Testis (tissue), 3 donors: ENCODE data around the gene VSIG10L2. TPM values are rescaled to one million over a fixed set of nuclear protein-coding genes. Genes with fewer than 3 reads are reported as not detected.

Source experiments
- DNase-seq: peaks from one replicate; pipeline ENCODE4 v3.0.0-alpha.2; 2019
- H3K27ac ChIP-seq, 2 donors: fragments of 200-600 bp; sonication (generic); one replicate each; pipeline ENCODE4 v1.5.1; 2019
- H3K27me3 ChIP-seq: fragments of 200-600 bp; sonication (generic); one replicate; pipeline ENCODE4 v1.5.1; 2019
- H3K36me3 ChIP-seq: fragments of 200-600 bp; sonication (generic); one replicate; pipeline ENCODE4 v1.5.1; 2017; ENCODE audit warnings: low read depth; ENCODE audit errors: missing control alignments
- H3K4me1 ChIP-seq: fragments of 200-600 bp; sonication (generic); one replicate; pipeline ENCODE4 v1.5.1; 2019
- H3K4me3 ChIP-seq, 2 donors: fragments of 200-600 bp; sonication (generic); one replicate each; pipeline ENCODE4 v1.5.1; 2017 to 2019
- H3K9me3 ChIP-seq: fragments of 200-600 bp; sonication (generic); one replicate; pipeline ENCODE4 v1.5.1; 2017
- POLR2A ChIP-seq: fragments of 450-650 bp; IDR thresholded peaks from one replicate; pipeline ENCODE4 v1.6.1; 2017; ENCODE audit warnings: antibody characterized with exemption, mild to moderate bottlenecking, moderate library complexity
- WGBS, 2 donors: methylation state at CpG; one replicate each; pipeline ENCODE4 v1.1.5; 2018; 5-methylcytosine and 5-hydroxymethylcytosine counted together
- intact Hi-C: fragments of 100-400 bp; cut with DNase I; formaldehyde crosslinking; loops from one replicate; pipeline ENCODE4 v1.15.1; 2023; ENCODE audit warnings: low total_unique reads
- polyA plus RNA-seq: library from polyadenylated mRNA; stranded (reverse); fragments of 350-450 nt; fragmentation: Illumina TruSeq; extraction: RNeasy Lipid Tissue Mini Kit (QIAGEN cat#74804); gene quantifications from one replicate; pipeline ENCODE4 v1.2.3, GENCODE V29; 2014; ENCODE audit warnings: low read depth, low replicate concordance; ENCODE audit not compliant: insufficient read depth
- total RNA-seq, 2 donors: library from RNA; depleted of rRNA; stranded (reverse); fragments of >200 nt; gene quantifications; one replicate each; pipeline ENCODE4 v1.2.3, GENCODE V29; 2016
- TF ChIP-seq, protein P1 (sequence below), 3 experiments: fragments of 450-650 bp in 2 of 3; fragments of 200-600 bp in 1 of 3; sonication (generic) in 1 of 3; IDR thresholded peaks; one replicate each; pipeline ENCODE4 v1.5.1; 2016 to 2019; ENCODE audit warnings: antibody characterized with exemption in 3 of 3, mild to moderate bottlenecking in 2 of 3, moderate library complexity in 1 of 3

The VSIG10L2 gene
- total and polyA plus RNA-seq, 3 donors from 2014 or later, result not detected

DNA sequence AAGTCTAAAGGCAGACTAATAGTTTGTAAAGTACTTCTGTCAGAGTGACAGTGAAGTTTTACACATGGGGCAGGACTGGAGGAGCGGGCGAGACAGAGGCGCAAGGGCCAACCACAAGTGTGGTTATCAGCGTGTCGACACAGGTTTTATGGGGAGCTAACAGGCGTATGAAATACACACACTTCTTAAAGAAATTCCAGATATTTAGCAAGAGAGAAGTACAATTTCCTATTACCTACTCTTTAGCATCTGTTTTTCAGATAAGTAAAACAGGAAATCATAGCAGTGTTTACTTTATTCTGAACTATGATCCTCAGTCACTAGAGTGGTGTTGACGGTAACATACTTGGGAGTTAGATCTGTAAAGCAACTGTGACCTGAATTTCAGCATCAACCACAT is 22.5 kb downstream of the VSIG10L2 start:
- Histone ChIP-seq H3K27ac (no peak overlapping the region), H3K36me3 (no peaks in the 10 kb centered on the region), H3K27me3 (no peaks in the 10 kb centered on the region), H3K4me3 (no peak overlapping the region), H3K4me1 (no peaks in the 10 kb centered on the region), H3K9me3 (no peaks in the 10 kb centered on the region)
- 78 to 81% methylated on average over 7 of the region's 7 CpGs for WGBS, 2 donors
- DNase-seq, result no peak
- intact Hi-C loops, result no loop called here
- TF ChIP-seq POLR2A, result no peak
- TF ChIP-seq, protein P1, sequence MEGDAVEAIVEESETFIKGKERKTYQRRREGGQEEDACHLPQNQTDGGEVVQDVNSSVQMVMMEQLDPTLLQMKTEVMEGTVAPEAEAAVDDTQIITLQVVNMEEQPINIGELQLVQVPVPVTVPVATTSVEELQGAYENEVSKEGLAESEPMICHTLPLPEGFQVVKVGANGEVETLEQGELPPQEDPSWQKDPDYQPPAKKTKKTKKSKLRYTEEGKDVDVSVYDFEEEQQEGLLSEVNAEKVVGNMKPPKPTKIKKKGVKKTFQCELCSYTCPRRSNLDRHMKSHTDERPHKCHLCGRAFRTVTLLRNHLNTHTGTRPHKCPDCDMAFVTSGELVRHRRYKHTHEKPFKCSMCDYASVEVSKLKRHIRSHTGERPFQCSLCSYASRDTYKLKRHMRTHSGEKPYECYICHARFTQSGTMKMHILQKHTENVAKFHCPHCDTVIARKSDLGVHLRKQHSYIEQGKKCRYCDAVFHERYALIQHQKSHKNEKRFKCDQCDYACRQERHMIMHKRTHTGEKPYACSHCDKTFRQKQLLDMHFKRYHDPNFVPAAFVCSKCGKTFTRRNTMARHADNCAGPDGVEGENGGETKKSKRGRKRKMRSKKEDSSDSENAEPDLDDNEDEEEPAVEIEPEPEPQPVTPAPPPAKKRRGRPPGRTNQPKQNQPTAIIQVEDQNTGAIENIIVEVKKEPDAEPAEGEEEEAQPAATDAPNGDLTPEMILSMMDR (IDR thresholded peaks at IDR 0.05), result no peak

DNA sequence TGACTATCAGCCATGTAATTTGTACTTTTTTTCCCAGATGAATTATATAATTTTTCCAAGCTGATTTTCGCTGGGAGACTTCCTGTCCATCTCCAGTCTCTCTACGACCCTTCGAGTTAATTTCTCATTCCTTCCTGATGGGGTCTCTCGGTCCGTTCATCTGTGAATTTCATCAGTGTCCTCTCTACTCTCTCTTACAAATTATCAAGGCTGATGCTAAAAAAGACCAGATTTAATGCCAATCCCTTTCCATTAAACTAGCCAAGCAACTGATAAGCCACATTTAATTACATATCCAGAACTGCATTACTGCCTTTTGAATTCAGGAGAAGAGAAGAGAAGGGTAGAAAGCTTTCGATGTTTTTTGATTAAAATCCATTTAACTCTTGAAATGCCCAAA is 25.8 kb downstream of the VSIG10L2 start:
- TF ChIP-seq POLR2A, result no peak
- TF ChIP-seq, protein P1 (IDR thresholded peaks at IDR 0.05), result no peak
- intact Hi-C loops, result no loop called here
- Histone ChIP-seq H3K4me1 (no peaks in the 10 kb centered on the region), H3K9me3 (no peaks in the 10 kb centered on the region), H3K27ac (no peak overlapping the region), H3K36me3 (no peaks in the 10 kb centered on the region), H3K4me3 (no peak overlapping the region), H3K27me3 (no peaks in the 10 kb centered on the region)
- DNase-seq, result no peak
- WGBS, 2 donors, result 68 to 72% methylated on average over 6 of the region's 6 CpGs

DNA sequence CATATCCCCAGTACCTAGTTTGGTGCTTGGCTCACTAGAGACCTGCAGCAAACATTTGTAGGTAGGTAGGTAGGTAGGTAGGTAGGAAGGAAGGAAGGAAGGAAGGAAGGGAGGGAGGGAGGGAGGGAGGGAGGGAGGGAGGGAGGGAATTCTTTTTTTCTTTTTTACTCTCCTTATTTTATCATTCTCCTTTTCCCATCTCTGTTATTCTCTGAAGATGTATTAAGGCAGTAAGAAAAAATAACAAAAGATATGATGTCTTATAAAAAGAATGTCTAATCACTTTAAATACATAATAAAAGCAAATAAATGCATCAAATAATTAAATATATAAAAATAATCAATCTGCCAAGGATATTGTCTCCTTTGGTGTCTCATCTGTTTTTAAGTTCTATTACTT is 28.4 kb downstream of the VSIG10L2 start:
- no peak for DNase-seq
- no peak for TF ChIP-seq POLR2A
- TF ChIP-seq, protein P1 (IDR thresholded peaks at IDR 0.05), result no peak
- Histone ChIP-seq H3K4me3 (no peak overlapping the region), H3K36me3 (no peaks in the 10 kb centered on the region), H3K4me1 (peaks cover 5% of the 10 kb centered on the region), H3K27ac (no peak overlapping the region), H3K27me3 (no peaks in the 10 kb centered on the region), H3K9me3 (no peaks in the 10 kb centered on the region)
- intact Hi-C loops, result no loop called here

DNA sequence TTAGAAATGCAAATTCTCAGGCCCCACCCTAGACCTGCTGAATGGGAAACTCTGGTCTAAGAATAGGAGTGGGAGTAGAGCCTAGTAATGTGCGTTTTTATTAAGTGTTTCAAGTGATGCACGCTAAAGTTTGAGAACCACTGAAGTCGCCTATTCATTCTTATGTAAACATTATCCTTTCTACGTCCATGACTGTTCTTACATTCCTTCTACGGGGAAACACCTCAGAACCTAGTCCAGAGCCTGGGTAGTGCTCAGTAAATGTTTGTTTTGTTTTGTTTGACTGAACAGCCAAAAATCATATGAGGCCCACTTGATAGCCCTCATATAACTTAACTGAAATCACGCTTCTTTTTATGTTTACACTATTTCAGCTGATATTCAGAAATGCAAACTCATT is 29.8 kb downstream of the VSIG10L2 start:
- TF ChIP-seq POLR2A, result no peak
- TF ChIP-seq, protein P1 (IDR thresholded peaks at IDR 0.05), result no peak
- Histone ChIP-seq H3K36me3 (no peaks in the 10 kb centered on the region), H3K4me3 (no peak overlapping the region), H3K27ac (no peak overlapping the region), H3K4me1 (peaks cover 7% of the 10 kb centered on the region), H3K9me3 (no peaks in the 10 kb centered on the region), H3K27me3 (no peaks in the 10 kb centered on the region)
- no peak for DNase-seq
- 86 to 92% methylated on average over 6 of the region's 6 CpGs for WGBS, 2 donors
- intact Hi-C loops, result no loop called here

DNA sequence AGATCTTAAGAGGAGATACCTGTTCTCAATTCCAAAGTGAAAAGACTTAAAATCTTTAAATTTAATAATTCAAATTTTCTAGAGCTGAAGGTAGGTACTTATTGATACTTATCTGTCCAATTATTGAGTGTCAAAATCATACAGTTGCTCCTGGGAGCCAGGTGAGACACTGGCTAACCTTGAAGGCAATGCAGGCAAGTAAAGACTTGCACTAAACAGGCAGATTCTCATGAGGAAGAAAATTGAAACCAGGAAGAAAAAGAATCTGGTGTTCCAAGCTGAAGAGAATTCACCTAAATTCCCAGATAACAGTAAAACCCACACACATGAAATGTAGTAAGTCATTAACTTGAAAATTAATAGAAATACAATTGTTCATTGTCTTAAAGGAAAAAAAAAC is 30.3 kb downstream of the VSIG10L2 start:
- intact Hi-C loops, result no loop called here
- DNase-seq, result no peak
- no peak overlapping the region for H3K27ac ChIP-seq
- H3K4me3 ChIP-seq, result no peak overlapping the region
- no peaks in the 10 kb centered on the region for H3K36me3 ChIP-seq
- peaks cover 7% of the 10 kb centered on the region for H3K4me1 ChIP-seq
- no peak for TF ChIP-seq POLR2A
- no peaks in the 10 kb centered on the region for H3K9me3 ChIP-seq
- H3K27me3 ChIP-seq, result no peaks in the 10 kb centered on the region
